K562 (cell line): ENCODE results near the gene GPR3. TPM values are rescaled to one million over a fixed set of nuclear protein-coding genes. Genes with fewer than 3 reads are reported as not detected.
A peak's percentile ranks its signal among the peaks of the same experiment; 100 is the strongest.

ENCODE experiments used
- BACH1 ChIP-seq: fragments of 200-800 bp; sonication (Bioruptor generic); IDR thresholded peaks from 2 replicates; pipeline ENCODE4 v1.6.1; 2016; ENCODE audit warnings: missing genetic modification characterization, missing compliant biosample characterization
- BHLHE40 ChIP-seq: IDR thresholded peaks from 2 replicates; pipeline ENCODE4 v1.6.1; 2011; ENCODE audit warnings: low read length, improper control_type of control experiment
- CEBPZ ChIP-seq: fragments of 150-350 bp; IDR thresholded peaks from 2 replicates; pipeline ENCODE4 v1.6.1; 2014; ENCODE audit warnings: low read depth, mild to moderate bottlenecking, low read length, borderline replicate concordance
- DPF2 ChIP-seq: fragments of 450-650 bp; IDR thresholded peaks from 2 replicates; pipeline ENCODE4 v1.6.1; 2016
- NCOR1 ChIP-seq: fragments of 450-650 bp; IDR thresholded peaks from 2 replicates; pipeline ENCODE4 v1.6.1; 2016; ENCODE audit warnings: mild to moderate bottlenecking, moderate library complexity
- TEAD2 ChIP-seq: fragments of 450-650 bp; IDR thresholded peaks from 2 replicates; pipeline ENCODE4 v1.6.1; 2016; ENCODE audit warnings: missing genetic modification characterization, control low read depth, missing compliant biosample characterization
- ZBTB11 ChIP-seq, 3 experiments: fragments of 200-800 bp in 1 of 3; fragments of 250-450 bp in 1 of 3; fragments of 450-650 bp in 1 of 3; sonication (Bioruptor Pico) in 1 of 3; sonication (Bioruptor generic) in 1 of 3; formaldehyde crosslinking in 1 of 3; IDR thresholded peaks; 2 replicates each; pipeline versions ENCODE4 v1.6.1 to v1.8.0; 2016 to 2022; ENCODE audit warnings: mild to moderate bottlenecking in 2 of 3, missing genetic modification characterization in 2 of 3, missing compliant biosample characterization in 1 of 3, moderate library complexity in 1 of 3
- ZBTB12 ChIP-seq: fragments of 250-450 bp; sonication (Bioruptor Pico); IDR thresholded peaks from 2 replicates; pipeline ENCODE4 v1.4.0; 2020
- ZBTB33 ChIP-seq: sonication (generic); formaldehyde crosslinking; IDR thresholded peaks from 2 replicates; pipeline ENCODE4 v1.8.1; 2023; ENCODE audit warnings: mild to moderate bottlenecking, missing genetic modification reagents
- ZNF280B ChIP-seq: fragments of 250-450 bp; sonication (Bioruptor Pico); IDR thresholded peaks from 2 replicates; pipeline ENCODE4 v1.5.1; 2021; ENCODE audit warnings: mild to moderate bottlenecking
- ZNF398 ChIP-seq: fragments of 250-450 bp; sonication (Bioruptor Pico); IDR thresholded peaks from 2 replicates; pipeline ENCODE4 v1.8.0; 2021; ENCODE audit warnings: moderate library complexity, mild to moderate bottlenecking, inconsistent platforms
- polyA plus RNA-seq, 8 experiments: library from polyadenylated mRNA; depleted of rRNA in 4 of 8; stranded (reverse) in 5 of 8; unstranded in 3 of 8; fragments of >200 nt; fragmentation: Nextera tagmentation in 2 of 8; fragmentation: Illumina TruSeq in 1 of 8; extraction: Ambion mirVana in 2 of 8; extraction: Trizol in 1 of 8; gene quantifications; 2 replicates each; pipeline versions ENCODE4 v1.2.1 to v1.2.3, GENCODE V29; 2011 to 2014; ENCODE audit warnings: inconsistent platforms in 1 of 8, missing spikeins in 1 of 8
- total RNA-seq, 7 experiments: library from RNA; depleted of rRNA in 6 of 7; stranded (reverse); fragments of >200 nt in 6 of 7; fragmentation: Illumina TruSeq in 2 of 7; extraction: Trizol in 2 of 7; gene quantifications; 2 replicates each; pipeline versions ENCODE4 v1.2.1 to v1.2.3, GENCODE V29; 2011 to 2021; ENCODE audit warnings: low replicate concordance in 1 of 7

Gene GPR3
- total and polyA plus RNA-seq, 9 of the 15 experiments (the other 6 are each of a cell fraction or from before 2014, with no cell fraction given), result 0.24 to 11.5 (median 3.7) TPM

GRCh38 chr1:27372022-27372807, 20.2 kb upstream of the GPR3 start (continued):
- TF ChIP-seq ZNF280B (CRISPR knock-in tag) (no peak), TEAD2 (tag) (no peak), ZBTB12 (CRISPR knock-in tag) (no peak), ZBTB11 (CRISPR knock-in tag; IDR thresholded peaks at IDR 0.05) (0 out of 6 replicates have a peak, but pooled peaks of 1 of the 3 experiments have one; percentile 57), BHLHE40 (peak; percentile 68; the same call in 1 of the 2 replicates), ZBTB33 (0 out of 2 replicates have a peak, but pooled peaks have one; percentile 53), CEBPZ (no peak), NCOR1 (no peak), DPF2 (peak; percentile 50), BACH1 (tag) (no peak), ZNF398 (CRISPR knock-in tag) (no peak)
